NCI-H2196 treated with DMSO at 0.1 percent for 48 hours (cell line): ENCODE data around the gene SLC26A8.

ENCODE experiments used
- DNase-seq: peaks from one replicate; lab custom pipeline; 2025; ENCODE audit not compliant: unreplicated experiment; lab: John Stamatoyannopoulos, UW

The SLC26A8 gene

GRCh38 chr6:36023996-36024795, at the start of gene SLC26A8:
SLC26A8 (minus strand) TSS chr6:36024641; CDS start chr6:36019707, 4,934 bp downstream.
- DNase-seq = no peak

- DNase-seq = no peak
Observed at GRCh38 chr6:36073587-36073986, 49.1 kb upstream of the SLC26A8 start.

- DNase-seq = no peak
Observed at GRCh38 chr6:36072681-36073080, 48.2 kb upstream of the SLC26A8 start.

GRCh38 chr6:36071714-36072113, 47.3 kb upstream of the SLC26A8 start:
- DNase-seq = no peak

GRCh38 chr6:36071281-36071680, 46.8 kb upstream of the SLC26A8 start:
- no peak for DNase-seq

DNA sequence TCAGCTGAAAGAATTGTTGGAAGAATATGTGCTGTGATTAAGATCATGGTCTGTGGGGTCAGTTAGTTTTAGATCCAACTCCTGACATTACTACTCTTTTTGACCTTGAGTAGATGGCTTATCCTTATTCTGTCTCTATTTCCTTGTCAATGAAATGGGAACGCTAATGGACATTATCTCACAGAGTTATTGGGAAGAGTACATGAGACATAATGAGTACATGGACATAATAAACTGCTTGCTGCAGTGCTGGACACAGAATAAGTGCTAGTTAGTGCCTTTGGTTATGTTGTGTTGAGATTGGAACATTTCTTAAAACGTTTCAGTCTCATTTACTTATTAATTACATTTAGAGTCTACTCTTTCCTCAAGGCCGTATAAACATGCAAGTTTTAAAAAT, 45.8 kb upstream of the SLC26A8 start:
- DNase-seq = no peak

- DNase-seq = no peak
Observed at GRCh38 chr6:36069573-36069972, 45.1 kb upstream of the SLC26A8 start.

DNA sequence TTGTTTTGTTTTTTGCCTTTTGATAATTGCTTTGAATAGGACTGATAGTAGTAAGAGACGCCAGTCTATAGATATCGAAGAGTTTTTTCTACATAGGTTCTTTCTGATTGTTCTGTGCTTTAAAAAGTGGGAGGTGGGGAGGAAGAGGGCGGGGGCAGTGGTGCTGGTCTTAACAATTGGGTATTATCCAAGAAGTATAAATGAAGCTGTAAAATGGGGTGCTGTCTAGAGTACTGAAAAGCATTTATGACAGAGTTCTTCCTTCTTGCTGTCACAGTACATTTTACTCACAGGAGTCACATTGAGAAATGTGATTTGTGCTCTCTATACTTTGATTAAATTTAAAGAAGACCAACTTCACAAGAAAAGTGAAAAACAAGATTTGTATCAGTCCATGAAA, 44.1 kb upstream of the SLC26A8 start:
- no peak for DNase-seq

- no peak for DNase-seq
Observed at GRCh38 chr6:36068012-36068392, 43.6 kb upstream of the SLC26A8 start.

- no peak for DNase-seq
Observed at GRCh38 chr6:36067374-36068011, 43.1 kb upstream of the SLC26A8 start.

DNA sequence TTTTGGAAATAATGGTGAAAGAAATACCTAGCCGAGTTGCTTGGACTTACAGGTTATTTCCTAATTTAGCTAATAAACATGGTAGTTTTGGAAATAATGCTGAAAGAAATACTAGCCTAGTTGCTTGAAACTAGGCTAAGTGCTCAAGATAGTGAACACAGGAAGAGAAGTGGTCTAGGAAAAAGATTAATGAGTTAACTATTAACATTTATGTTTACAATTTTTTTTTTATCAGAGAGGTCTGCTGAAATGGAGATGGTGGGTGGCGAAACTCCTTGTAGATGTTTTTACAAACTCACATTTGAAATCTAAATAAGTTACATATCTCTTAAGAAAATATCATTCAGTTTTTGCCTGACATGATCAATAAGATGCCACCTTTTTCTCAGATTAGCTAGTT, 42.4 kb upstream of the SLC26A8 start:
- DNase-seq = no peak

DNA sequence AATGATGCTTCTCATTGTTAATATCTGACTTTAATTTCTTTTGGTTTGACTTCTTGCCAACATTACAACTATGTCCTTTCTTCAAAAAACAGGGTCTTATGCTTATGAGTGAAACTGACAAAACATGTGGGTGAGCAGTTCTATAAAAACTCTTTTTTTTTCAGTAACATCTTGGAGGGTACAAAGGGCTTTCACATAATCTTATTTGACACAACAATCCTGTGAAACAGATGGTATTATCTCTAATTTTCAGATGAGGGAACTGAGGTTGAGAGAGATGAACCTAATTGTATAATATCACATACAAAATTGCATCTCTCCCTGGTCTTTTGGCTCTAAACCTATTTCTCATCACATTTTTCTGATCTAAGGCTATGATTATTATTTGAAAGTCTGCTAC, 41.5 kb upstream of the SLC26A8 start:
- DNase-seq = no peak

DNA sequence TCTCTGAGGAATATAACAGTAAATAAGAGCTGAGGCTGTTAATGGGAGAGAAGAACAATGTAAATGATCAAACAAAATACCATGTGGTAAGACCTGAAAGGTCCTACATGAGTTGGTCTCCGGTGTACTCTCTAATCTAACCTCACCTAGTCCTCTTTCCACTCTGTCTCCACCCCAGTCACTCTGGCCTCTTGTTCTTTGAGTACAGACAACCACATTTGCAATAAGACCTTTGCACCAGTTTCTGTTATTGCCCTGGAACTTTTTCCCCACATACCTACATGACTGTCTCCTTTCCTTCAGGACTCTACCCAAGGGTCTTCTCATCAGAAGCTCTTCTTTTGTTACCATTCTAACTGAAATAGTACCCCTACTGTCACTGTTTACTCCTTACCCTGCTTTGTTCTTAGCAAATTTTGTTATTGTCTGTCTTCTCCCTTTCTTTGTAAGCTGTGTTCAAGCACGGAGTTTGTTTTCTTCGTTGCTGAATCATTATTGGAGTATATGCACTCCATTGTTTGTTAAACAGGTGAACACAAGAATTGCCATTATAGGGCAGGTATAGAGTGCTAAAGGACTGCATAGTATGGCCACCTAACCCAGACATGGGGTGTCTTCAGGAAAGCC, 40.4 kb upstream of the SLC26A8 start:
- DNase-seq = no peak

DNA sequence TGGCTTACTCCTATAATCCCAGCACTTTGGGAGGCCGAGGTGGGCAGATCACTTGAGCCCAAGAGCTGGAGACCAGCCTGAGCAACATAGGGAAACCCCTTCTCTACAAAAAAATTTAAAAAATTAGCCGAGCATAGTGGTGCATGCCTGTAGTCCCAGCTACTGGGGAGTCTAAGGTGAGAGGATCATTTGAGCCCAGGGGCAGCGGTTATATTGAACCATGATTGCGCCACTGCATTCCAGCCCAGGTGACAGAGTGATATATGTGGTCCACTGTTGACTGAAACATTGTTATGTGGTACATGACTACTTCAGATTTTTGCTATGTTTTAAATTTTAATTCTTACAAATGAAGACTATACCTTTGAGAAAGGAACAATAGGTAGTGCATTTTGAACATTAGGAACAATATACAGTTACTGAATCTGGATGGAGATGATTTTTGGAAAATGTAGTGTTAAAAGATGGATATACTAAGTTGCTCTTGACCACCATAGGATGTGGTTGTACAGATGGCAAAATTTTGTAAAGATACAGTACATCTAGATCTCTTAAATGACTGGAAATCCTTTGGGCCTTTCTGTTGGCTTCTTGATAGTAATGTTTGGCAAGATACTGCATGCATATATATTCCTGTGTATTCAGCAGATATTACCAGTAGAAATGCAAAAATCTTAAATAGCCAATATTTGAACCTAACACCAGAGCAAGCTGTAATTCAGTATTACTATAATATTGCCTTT, 39.0 kb upstream of the SLC26A8 start:
- DNase-seq = no peak

- no peak for DNase-seq
Observed at GRCh38 chr6:36062247-36062646, 37.8 kb upstream of the SLC26A8 start.

DNA sequence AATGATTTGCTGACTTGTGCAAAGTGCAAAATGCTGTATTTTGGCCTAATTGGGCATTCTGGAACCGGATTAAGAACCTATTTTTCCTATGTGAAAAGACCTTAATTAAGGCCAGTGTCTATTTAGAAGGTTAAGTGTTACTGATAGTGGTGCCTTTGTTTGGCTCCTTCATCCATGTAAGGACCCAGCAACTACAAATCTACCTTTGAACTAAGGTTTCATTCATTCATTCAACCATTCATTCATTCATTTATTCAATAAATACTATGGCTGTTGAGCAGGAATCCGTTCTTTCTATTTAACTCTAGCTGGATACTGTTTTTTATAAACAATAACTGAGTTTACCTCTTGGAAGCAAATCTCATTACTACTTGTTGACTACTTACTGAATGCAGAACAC, 36.8 kb upstream of the SLC26A8 start:
- DNase-seq = no peak

DNA sequence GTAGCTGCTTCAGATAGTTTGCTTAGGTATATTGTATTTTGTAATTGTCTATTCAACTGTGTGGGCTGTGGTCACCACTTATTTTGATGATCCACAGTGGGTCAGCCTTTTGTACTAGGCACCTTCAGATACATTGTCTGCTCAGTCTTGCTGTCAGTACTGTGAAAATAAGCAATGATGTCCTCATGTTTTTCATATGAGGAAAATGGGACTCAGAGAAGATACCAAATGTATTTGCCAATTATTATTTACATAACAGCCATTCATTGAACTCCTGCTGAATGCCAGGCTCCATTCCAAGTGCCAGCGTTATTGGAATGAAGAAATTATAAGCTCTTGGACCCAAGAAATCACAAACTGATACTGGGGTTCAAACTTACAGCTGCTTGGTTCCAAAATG, 31.7 kb upstream of the SLC26A8 start:
- no peak for DNase-seq

DNA sequence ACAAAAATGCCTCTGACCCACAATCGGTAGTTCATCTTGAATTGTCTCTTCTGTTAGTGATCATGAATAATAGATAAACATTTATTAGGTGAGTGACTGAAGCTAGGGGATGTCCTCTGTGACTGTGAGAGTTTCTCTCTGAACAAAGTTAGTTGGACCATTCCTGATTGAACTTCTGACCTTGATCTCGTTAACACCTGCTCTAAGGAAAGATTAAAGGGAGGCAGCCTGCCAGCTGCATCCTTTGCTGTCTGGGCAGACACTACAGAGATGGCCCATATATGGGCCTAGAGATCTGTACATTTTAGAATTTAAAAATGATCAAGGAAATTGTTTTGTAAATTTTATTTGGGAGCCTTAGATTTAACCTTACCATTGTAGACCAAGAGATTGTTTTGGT, 30.5 kb upstream of the SLC26A8 start:
- no peak for DNase-seq

DNA sequence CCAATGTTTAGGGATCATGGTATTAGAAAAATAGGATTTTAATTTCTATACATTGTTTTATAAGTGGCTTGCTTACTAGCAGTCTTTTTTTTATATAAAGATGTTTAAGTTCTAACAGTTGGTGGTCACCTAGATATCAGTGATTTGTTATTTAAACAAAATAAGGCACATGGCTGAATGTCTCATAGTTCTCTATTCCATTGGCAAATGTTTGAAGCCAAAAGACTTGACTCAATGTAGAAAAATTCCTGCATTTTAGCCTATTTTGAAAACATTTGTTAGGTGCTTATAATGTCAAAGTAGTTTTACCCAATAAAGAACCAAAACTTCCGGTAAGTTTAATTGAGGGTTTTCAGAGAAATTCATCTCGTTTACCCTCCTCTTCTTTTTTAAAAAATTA, 30.0 kb upstream of the SLC26A8 start:
- DNase-seq = no peak

DNA sequence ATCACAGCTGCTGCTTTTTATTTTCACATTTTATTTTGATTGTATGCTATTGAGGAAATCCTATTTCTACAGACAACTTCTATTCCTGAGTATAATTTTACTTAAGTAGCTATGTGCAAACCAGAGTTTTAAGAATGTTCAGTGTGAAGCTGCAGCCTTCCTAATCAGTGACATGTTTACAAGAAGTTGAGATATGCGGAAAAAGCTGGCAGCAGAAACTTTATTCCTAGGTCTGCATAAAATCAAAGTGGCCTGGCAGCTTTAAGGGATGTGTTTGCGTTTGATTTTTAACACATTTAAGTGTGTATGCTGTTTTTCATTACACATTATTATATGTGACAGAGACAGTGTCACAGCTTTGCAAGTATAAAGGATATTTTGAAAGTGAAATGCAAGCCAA, 29.4 kb upstream of the SLC26A8 start:
- DNase-seq = no peak

GRCh38 chr6:36052097-36052496, 27.7 kb upstream of the SLC26A8 start:
- DNase-seq = no peak
